K562 (cell line): ENCODE data around the gene MOXD1.

ENCODE experiments used
- CREB1 ChIP-seq, 2 experiments: sonication (generic) in 1 of 2; formaldehyde crosslinking in 1 of 2; IDR thresholded peaks; 2 replicates each; pipeline versions ENCODE4 v1.6.1 to v1.8.0; 2012 to 2022; ENCODE audit warnings: inconsistent platforms in 1 of 2, mild to moderate bottlenecking in 1 of 2, missing genetic modification reagents in 1 of 2, moderate library complexity in 1 of 2
- E2F6 ChIP-seq, 2 experiments: IDR thresholded peaks; 2 replicates each; pipeline ENCODE4 v1.6.1; 2011; ENCODE audit warnings: borderline replicate concordance in 1 of 2, control low read depth in 1 of 2, low read depth in 1 of 2, low read length in 1 of 2, mild to moderate bottlenecking in 1 of 2, mixed read lengths in 1 of 2, moderate library complexity in 1 of 2; ENCODE audit not compliant: insufficient read depth in 1 of 2, insufficient read length in 1 of 2, poor library complexity in 1 of 2, severe bottlenecking in 1 of 2; ENCODE audit errors: extremely low read depth in 1 of 2
- HNRNPK ChIP-seq: fragments of 200-400 bp; formaldehyde crosslinking; IDR thresholded peaks from one replicate; pipeline ENCODE4 v1.6.1; 2018; ENCODE audit warnings: mild to moderate bottlenecking, low read depth, low read length; ENCODE audit not compliant: poor library complexity, severe bottlenecking
- JUND ChIP-seq, 2 experiments: IDR thresholded peaks; 2 replicates in 1 of 2; 3 replicates in 1 of 2; pipeline ENCODE4 v1.6.1; 2011; ENCODE audit warnings: borderline replicate concordance in 2 of 2, low read depth in 2 of 2, low read length in 2 of 2, improper control_type of control experiment in 1 of 2, missing biosample characterization in 1 of 2, missing genetic modification characterization in 1 of 2, missing genetic modification reagents in 1 of 2
- MYC ChIP-seq, 2 experiments: fragments of 250-450 bp in 1 of 2; sonication (Bioruptor Pico) in 1 of 2; IDR thresholded peaks; 2 replicates each; pipeline versions ENCODE4 v1.5.1 to v1.6.1; 2012 to 2021; ENCODE audit warnings: low read depth in 2 of 2, borderline replicate concordance in 1 of 2, improper control_type of control experiment in 1 of 2, low read length in 1 of 2, mild to moderate bottlenecking in 1 of 2, moderate library complexity in 1 of 2
- POLR2A ChIP-seq: fragments of 450-650 bp; conservative IDR thresholded peaks from 2 replicates; pipeline ENCODE4 v1.6.1; 2016
- RAD21 ChIP-seq, 2 experiments: fragments of 250-450 bp in 1 of 2; fragments of 450-650 bp in 1 of 2; sonication (Bioruptor Pico) in 1 of 2; formaldehyde crosslinking in 1 of 2; IDR thresholded peaks in 1 of 2; conservative IDR thresholded peaks in 1 of 2; 2 replicates each; pipeline versions ENCODE4 v1.4.0 to v1.8.0; 2020 to 2022; ENCODE audit warnings: mild to moderate bottlenecking in 2 of 2, moderate library complexity in 1 of 2
- SMARCC2 ChIP-seq: fragments of 450-650 bp; IDR thresholded peaks from 2 replicates; pipeline ENCODE4 v1.6.1; 2017; ENCODE audit warnings: antibody characterized with exemption, moderate library complexity, mild to moderate bottlenecking, low read depth
- TAF1 ChIP-seq: IDR thresholded peaks from 2 replicates; pipeline ENCODE4 v1.6.1; 2011; ENCODE audit warnings: mild to moderate bottlenecking, low read length, moderate library complexity; ENCODE audit not compliant: insufficient read depth, control insufficient read depth, severe bottlenecking; ENCODE audit errors: extremely low read depth
- YY1 ChIP-seq, 3 experiments: IDR thresholded peaks; 2 replicates each; pipeline ENCODE4 v1.6.1; 2011; ENCODE audit warnings: low read length in 2 of 3, mild to moderate bottlenecking in 2 of 3, moderate library complexity in 2 of 3, borderline replicate concordance in 1 of 3, control low read depth in 1 of 3, low read depth in 1 of 3; ENCODE audit not compliant: insufficient read depth in 3 of 3, insufficient replicate concordance in 2 of 3, control insufficient read depth in 1 of 3, insufficient read length in 1 of 3; ENCODE audit errors: extremely low read depth in 1 of 3
- ZC3H4 ChIP-seq: sonication (generic); formaldehyde crosslinking; IDR thresholded peaks from 2 replicates; pipeline ENCODE4 v1.9.0; 2021; ENCODE audit warnings: missing genetic modification reagents, borderline replicate concordance
- TF ChIP-seq, protein P1 (sequence below), 2 experiments: fragments of 450-650 bp; formaldehyde crosslinking in 1 of 2; IDR thresholded peaks; 2 replicates each; pipeline versions ENCODE4 v1.4.0 to v1.6.1; 2014 to 2020; ENCODE audit warnings: mild to moderate bottlenecking in 2 of 2, borderline replicate concordance in 1 of 2, low read depth in 1 of 2
- TF ChIP-seq, protein P2 (sequence below): sonication (generic); formaldehyde crosslinking; IDR thresholded peaks from 2 replicates; pipeline ENCODE4 v1.8.1; 2023; ENCODE audit warnings: mild to moderate bottlenecking, missing genetic modification reagents
- TF ChIP-seq, protein P3 (sequence below), 3 experiments: IDR thresholded peaks in 2 of 3; conservative IDR thresholded peaks in 1 of 3; 2 replicates each; pipeline ENCODE4 v1.5.1; 2011 to 2012; ENCODE audit warnings: low read length in 3 of 3, mild to moderate bottlenecking in 3 of 3, control low read depth in 2 of 3, improper control_type of control experiment in 1 of 3, inconsistent platforms in 1 of 3, low read depth in 1 of 3, mixed read lengths in 1 of 3, moderate library complexity in 1 of 3; ENCODE audit not compliant: insufficient read depth in 2 of 3

GRCh38 chr6:132392270-132392646 is 9.0 kb downstream of the MOXD1 start:
- TF ChIP-seq CREB1 (IDR thresholded peaks at IDR 0.05) (no peak), CREB1 (CRISPR knock-in tag; IDR thresholded peaks at IDR 0.05) (no peak), ZC3H4 (no peak), MYC (IDR thresholded peaks at IDR 0.05; ENCODE audit: low read depth, low read length) (no peak), MYC (CRISPR knock-in tag; IDR thresholded peaks at IDR 0.05; ENCODE audit: borderline replicate concordance, low read depth) (no peak), JUND (IDR thresholded peaks at IDR 0.05; ENCODE audit: borderline replicate concordance, low read depth, low read length) (no peak), JUND (tag; IDR thresholded peaks at IDR 0.05; ENCODE audit: borderline replicate concordance, low read depth, low read length) (no peak), RAD21 (CRISPR knock-in tag; conservative IDR thresholded peaks at IDR 0.05 in 1 of 2, IDR thresholded peaks at IDR 0.05 in 1 of 2) (no peak), SMARCC2 (no peak), POLR2A (no peak), YY1 (IDR thresholded peaks at IDR 0.05; ENCODE audit: borderline replicate concordance in 1 of 3, control insufficient read depth in 1 of 3, extremely low read depth in 1 of 3, insufficient read depth in 3 of 3, insufficient read length in 1 of 3, insufficient replicate concordance in 2 of 3, low read depth in 1 of 3, low read length in 2 of 3) (no peak), HNRNPK (no peak), E2F6 (IDR thresholded peaks at IDR 0.05; ENCODE audit: borderline replicate concordance in 1 of 2, extremely low read depth in 1 of 2, insufficient read depth in 1 of 2, insufficient read length in 1 of 2, low read depth in 1 of 2, low read length in 1 of 2, poor library complexity in 1 of 2, severe bottlenecking in 1 of 2) (no peak), TAF1 (no peak)
- TF ChIP-seq, protein P1, sequence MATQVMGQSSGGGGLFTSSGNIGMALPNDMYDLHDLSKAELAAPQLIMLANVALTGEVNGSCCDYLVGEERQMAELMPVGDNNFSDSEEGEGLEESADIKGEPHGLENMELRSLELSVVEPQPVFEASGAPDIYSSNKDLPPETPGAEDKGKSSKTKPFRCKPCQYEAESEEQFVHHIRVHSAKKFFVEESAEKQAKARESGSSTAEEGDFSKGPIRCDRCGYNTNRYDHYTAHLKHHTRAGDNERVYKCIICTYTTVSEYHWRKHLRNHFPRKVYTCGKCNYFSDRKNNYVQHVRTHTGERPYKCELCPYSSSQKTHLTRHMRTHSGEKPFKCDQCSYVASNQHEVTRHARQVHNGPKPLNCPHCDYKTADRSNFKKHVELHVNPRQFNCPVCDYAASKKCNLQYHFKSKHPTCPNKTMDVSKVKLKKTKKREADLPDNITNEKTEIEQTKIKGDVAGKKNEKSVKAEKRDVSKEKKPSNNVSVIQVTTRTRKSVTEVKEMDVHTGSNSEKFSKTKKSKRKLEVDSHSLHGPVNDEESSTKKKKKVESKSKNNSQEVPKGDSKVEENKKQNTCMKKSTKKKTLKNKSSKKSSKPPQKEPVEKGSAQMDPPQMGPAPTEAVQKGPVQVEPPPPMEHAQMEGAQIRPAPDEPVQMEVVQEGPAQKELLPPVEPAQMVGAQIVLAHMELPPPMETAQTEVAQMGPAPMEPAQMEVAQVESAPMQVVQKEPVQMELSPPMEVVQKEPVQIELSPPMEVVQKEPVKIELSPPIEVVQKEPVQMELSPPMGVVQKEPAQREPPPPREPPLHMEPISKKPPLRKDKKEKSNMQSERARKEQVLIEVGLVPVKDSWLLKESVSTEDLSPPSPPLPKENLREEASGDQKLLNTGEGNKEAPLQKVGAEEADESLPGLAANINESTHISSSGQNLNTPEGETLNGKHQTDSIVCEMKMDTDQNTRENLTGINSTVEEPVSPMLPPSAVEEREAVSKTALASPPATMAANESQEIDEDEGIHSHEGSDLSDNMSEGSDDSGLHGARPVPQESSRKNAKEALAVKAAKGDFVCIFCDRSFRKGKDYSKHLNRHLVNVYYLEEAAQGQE (IDR thresholded peaks at IDR 0.05; ENCODE audit: borderline replicate concordance): no peak
- TF ChIP-seq, protein P1 (CRISPR knock-in tag; IDR thresholded peaks at IDR 0.05; ENCODE audit: low read depth): no peak
- TF ChIP-seq, protein P2, sequence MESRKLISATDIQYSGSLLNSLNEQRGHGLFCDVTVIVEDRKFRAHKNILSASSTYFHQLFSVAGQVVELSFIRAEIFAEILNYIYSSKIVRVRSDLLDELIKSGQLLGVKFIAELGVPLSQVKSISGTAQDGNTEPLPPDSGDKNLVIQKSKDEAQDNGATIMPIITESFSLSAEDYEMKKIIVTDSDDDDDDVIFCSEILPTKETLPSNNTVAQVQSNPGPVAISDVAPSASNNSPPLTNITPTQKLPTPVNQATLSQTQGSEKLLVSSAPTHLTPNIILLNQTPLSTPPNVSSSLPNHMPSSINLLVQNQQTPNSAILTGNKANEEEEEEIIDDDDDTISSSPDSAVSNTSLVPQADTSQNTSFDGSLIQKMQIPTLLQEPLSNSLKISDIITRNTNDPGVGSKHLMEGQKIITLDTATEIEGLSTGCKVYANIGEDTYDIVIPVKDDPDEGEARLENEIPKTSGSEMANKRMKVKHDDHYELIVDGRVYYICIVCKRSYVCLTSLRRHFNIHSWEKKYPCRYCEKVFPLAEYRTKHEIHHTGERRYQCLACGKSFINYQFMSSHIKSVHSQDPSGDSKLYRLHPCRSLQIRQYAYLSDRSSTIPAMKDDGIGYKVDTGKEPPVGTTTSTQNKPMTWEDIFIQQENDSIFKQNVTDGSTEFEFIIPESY: no peak
- TF ChIP-seq, protein P3, sequence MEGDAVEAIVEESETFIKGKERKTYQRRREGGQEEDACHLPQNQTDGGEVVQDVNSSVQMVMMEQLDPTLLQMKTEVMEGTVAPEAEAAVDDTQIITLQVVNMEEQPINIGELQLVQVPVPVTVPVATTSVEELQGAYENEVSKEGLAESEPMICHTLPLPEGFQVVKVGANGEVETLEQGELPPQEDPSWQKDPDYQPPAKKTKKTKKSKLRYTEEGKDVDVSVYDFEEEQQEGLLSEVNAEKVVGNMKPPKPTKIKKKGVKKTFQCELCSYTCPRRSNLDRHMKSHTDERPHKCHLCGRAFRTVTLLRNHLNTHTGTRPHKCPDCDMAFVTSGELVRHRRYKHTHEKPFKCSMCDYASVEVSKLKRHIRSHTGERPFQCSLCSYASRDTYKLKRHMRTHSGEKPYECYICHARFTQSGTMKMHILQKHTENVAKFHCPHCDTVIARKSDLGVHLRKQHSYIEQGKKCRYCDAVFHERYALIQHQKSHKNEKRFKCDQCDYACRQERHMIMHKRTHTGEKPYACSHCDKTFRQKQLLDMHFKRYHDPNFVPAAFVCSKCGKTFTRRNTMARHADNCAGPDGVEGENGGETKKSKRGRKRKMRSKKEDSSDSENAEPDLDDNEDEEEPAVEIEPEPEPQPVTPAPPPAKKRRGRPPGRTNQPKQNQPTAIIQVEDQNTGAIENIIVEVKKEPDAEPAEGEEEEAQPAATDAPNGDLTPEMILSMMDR (IDR thresholded peaks at IDR 0.05 in 2 of 3, conservative IDR thresholded peaks at IDR 0.05 in 1 of 3; ENCODE audit: insufficient read depth in 2 of 3, low read depth in 1 of 3, low read length in 3 of 3): no peak
